ENCODE measurements around the gene SMYD3.

- TF ChIP-seq CTCF (IDR thresholded peaks at IDR 0.05 in 8 of 11, conservative IDR thresholded peaks at IDR 0.05 in 3 of 11) = no peak
- no peak for TF ChIP-seq POLR2AphosphoS5 (IDR thresholded peaks at IDR 0.05)
These were observed 46.7 kb downstream of the SMYD3 start for GRCh38 chr1:246460406-246460805.

Data from spleen (tissue), 7 donors.